Activated naive CD4-positive, alpha-beta T cell treated with anti-CD3 and anti-CD28 coated beads, Interleukin-2, amount 10 ng/mL, durations not matched to agents 7 days and 5 days (primary cell): ENCODE measurements around the gene PODN.

ENCODE experiments used
- CTCF ChIA-PET: fragments of 350-600 bp; sonication (Branson Sonifier 250); formaldehyde crosslinking; loops from one replicate; lab custom pipeline; 2021; ENCODE audit warnings: antibody characterized with exemption; lab: Charles Lee
- DNase-seq: peaks from one replicate; pipeline ENCODE4 v3.0.0-alpha.2; 2020
- H3K27ac Mint-ChIP-seq: one replicate; pipeline ENCODE4 v1.8.0; 2021; ENCODE audit warnings: mild to moderate bottlenecking, moderate library complexity, mixed read lengths
- H3K27me3 Mint-ChIP-seq: one replicate; pipeline ENCODE4 v1.8.0; 2021; ENCODE audit warnings: mild to moderate bottlenecking, mixed read lengths
- H3K36me3 Mint-ChIP-seq: one replicate; pipeline ENCODE4 v1.8.0; 2021; ENCODE audit warnings: mixed read lengths
- H3K4me1 Mint-ChIP-seq: one replicate; pipeline ENCODE4 v1.8.0; 2021; ENCODE audit warnings: mixed read lengths
- H3K4me3 Mint-ChIP-seq: one replicate; pipeline ENCODE4 v1.8.0; 2021; ENCODE audit warnings: mild to moderate bottlenecking, moderate library complexity, mixed read lengths
- H3K9me3 Mint-ChIP-seq: one replicate; pipeline ENCODE4 v1.8.0; 2021; ENCODE audit warnings: mixed read lengths

The PODN gene

GRCh38 chr1:53065391-53065790 lies 3.4 kb downstream of the PODN start:
- DNase-seq = no peak
- CTCF ChIA-PET = interaction anchor here (0.6 kb wide), 1 partner anchor 8 kb away, joined by 7 read pairs; no protein-coding TSS in a partner anchor
- Mint-ChIP-seq H3K27ac (no peak overlapping the region), H3K4me1 (peaks cover 2% of the 10 kb centered on the region), H3K9me3 (no peaks in the 10 kb centered on the region), H3K36me3 (no peaks in the 10 kb centered on the region), H3K27me3 (peaks cover 56% of the 10 kb centered on the region), H3K4me3 (no peak overlapping the region)

- DNase-seq = no peak
- Mint-ChIP-seq H3K27me3 (peaks cover 45% of the 10 kb centered on the region), H3K4me3 (no peak overlapping the region), H3K9me3 (no peaks in the 10 kb centered on the region), H3K36me3 (no peaks in the 10 kb centered on the region), H3K27ac (no peak overlapping the region), H3K4me1 (peaks cover 2% of the 10 kb centered on the region)
- CTCF ChIA-PET = no interaction called here
Measured at GRCh38 chr1:53066488-53066887, 4.5 kb downstream of the PODN start.

- Mint-ChIP-seq H3K4me1 (no peaks in the 10 kb centered on the region), H3K4me3 (no peak overlapping the region), H3K27me3 (peaks cover 39% of the 10 kb centered on the region), H3K9me3 (no peaks in the 10 kb centered on the region), H3K36me3 (no peaks in the 10 kb centered on the region), H3K27ac (no peak overlapping the region)
- CTCF ChIA-PET = no interaction called here
- DNase-seq = no peak
Measured at GRCh38 chr1:53066891-53067738, 5.1 kb downstream of the PODN start.

- CTCF ChIA-PET = no interaction called here
- no peak for DNase-seq
- Mint-ChIP-seq H3K4me1 (no peaks in the 10 kb centered on the region), H3K9me3 (no peaks in the 10 kb centered on the region), H3K36me3 (no peaks in the 10 kb centered on the region), H3K27ac (no peak overlapping the region), H3K4me3 (no peak overlapping the region), H3K27me3 (peaks cover 31% of the 10 kb centered on the region)
Measured at GRCh38 chr1:53067886-53068285, 5.9 kb downstream of the PODN start.

GRCh38 chr1:53068314-53069099 lies 6.5 kb downstream of the PODN start:
- H3K27ac Mint-ChIP-seq = no peak overlapping the region
- H3K9me3 Mint-ChIP-seq = no peaks in the 10 kb centered on the region
- peaks cover 25% of the 10 kb centered on the region for H3K27me3 Mint-ChIP-seq
- no peaks in the 10 kb centered on the region for H3K36me3 Mint-ChIP-seq
- no peak overlapping the region for H3K4me3 Mint-ChIP-seq
- H3K4me1 Mint-ChIP-seq = no peaks in the 10 kb centered on the region
- peak; percentile 16 for DNase-seq
- CTCF ChIA-PET = no interaction called here

- CTCF ChIA-PET = no interaction called here
- Mint-ChIP-seq H3K27ac (no peak overlapping the region), H3K27me3 (peaks cover 18% of the 10 kb centered on the region), H3K9me3 (no peaks in the 10 kb centered on the region), H3K4me1 (no peaks in the 10 kb centered on the region), H3K36me3 (no peaks in the 10 kb centered on the region), H3K4me3 (no peak overlapping the region)
- DNase-seq = peak; percentile 18
Measured at GRCh38 chr1:53069265-53069662, 7.3 kb downstream of the PODN start.

- DNase-seq = no peak
- no peak overlapping the region for H3K4me3 Mint-ChIP-seq
- no peaks in the 10 kb centered on the region for H3K36me3 Mint-ChIP-seq
- CTCF ChIA-PET = no interaction called here
- no peaks in the 10 kb centered on the region for H3K9me3 Mint-ChIP-seq
- H3K27me3 Mint-ChIP-seq = peaks cover 12% of the 10 kb centered on the region
- no peak overlapping the region for H3K27ac Mint-ChIP-seq
- H3K4me1 Mint-ChIP-seq = no peaks in the 10 kb centered on the region
Measured at GRCh38 chr1:53069663-53070327, 7.8 kb downstream of the PODN start.

GRCh38 chr1:53070621-53071020 lies 8.6 kb downstream of the PODN start:
- Mint-ChIP-seq H3K27ac (no peak overlapping the region), H3K36me3 (no peaks in the 10 kb centered on the region), H3K9me3 (no peaks in the 10 kb centered on the region), H3K4me3 (no peak overlapping the region), H3K4me1 (no peaks in the 10 kb centered on the region), H3K27me3 (peaks cover 10% of the 10 kb centered on the region)
- peak; percentile 11 for DNase-seq
- CTCF ChIA-PET = no interaction called here

GRCh38 chr1:53071167-53071865 lies 9.3 kb downstream of the PODN start:
- peak; percentile 16 for DNase-seq
- Mint-ChIP-seq H3K4me1 (no peaks in the 10 kb centered on the region), H3K4me3 (no peak overlapping the region), H3K27ac (no peak overlapping the region), H3K9me3 (no peaks in the 10 kb centered on the region), H3K36me3 (no peaks in the 10 kb centered on the region), H3K27me3 (peaks cover 10% of the 10 kb centered on the region)
- CTCF ChIA-PET = no interaction called here

- Mint-ChIP-seq H3K9me3 (no peaks in the 10 kb centered on the region), H3K4me1 (no peaks in the 10 kb centered on the region), H3K27me3 (peaks cover 10% of the 10 kb centered on the region), H3K36me3 (no peaks in the 10 kb centered on the region), H3K4me3 (no peak overlapping the region), H3K27ac (no peak overlapping the region)
- no peak for DNase-seq
- CTCF ChIA-PET = no interaction called here
Measured at GRCh38 chr1:53071915-53072314, 9.9 kb downstream of the PODN start.

- peaks cover 10% of the 10 kb centered on the region for H3K27me3 Mint-ChIP-seq
- CTCF ChIA-PET = no interaction called here
- no peaks in the 10 kb centered on the region for H3K36me3 Mint-ChIP-seq
- DNase-seq = no peak
- no peak overlapping the region for H3K27ac Mint-ChIP-seq
- H3K4me3 Mint-ChIP-seq = no peak overlapping the region
- no peaks in the 10 kb centered on the region for H3K9me3 Mint-ChIP-seq
- no peaks in the 10 kb centered on the region for H3K4me1 Mint-ChIP-seq
Measured at GRCh38 chr1:53073287-53073686, 11.3 kb downstream of the PODN start.

- Mint-ChIP-seq H3K27me3 (peaks cover 6% of the 10 kb centered on the region), H3K9me3 (no peaks in the 10 kb centered on the region), H3K4me3 (no peak overlapping the region), H3K27ac (no peak overlapping the region), H3K4me1 (no peaks in the 10 kb centered on the region), H3K36me3 (no peaks in the 10 kb centered on the region)
- no peak for DNase-seq
- CTCF ChIA-PET = no interaction called here
Measured at GRCh38 chr1:53073868-53074311, 11.9 kb downstream of the PODN start.

GRCh38 chr1:53074313-53075154 lies 12.5 kb downstream of the PODN start:
- DNase-seq = peak; percentile 19
- Mint-ChIP-seq H3K9me3 (no peaks in the 10 kb centered on the region), H3K27me3 (peaks cover 6% of the 10 kb centered on the region), H3K4me1 (no peaks in the 10 kb centered on the region), H3K4me3 (no peak overlapping the region), H3K27ac (no peak overlapping the region), H3K36me3 (no peaks in the 10 kb centered on the region)
- CTCF ChIA-PET = no interaction called here
